Esophagus squamous epithelium (tissue), 5 donors: ENCODE data around the gene TUBA8. TPM values are rescaled to one million over a fixed set of nuclear protein-coding genes. Genes with fewer than 3 reads are reported as not detected.
"Not testable (repeated sequence)": the region's sequence is repeated elsewhere in the genome, so short reads cannot be mapped to it uniquely, and the experiment has no call there.

Experiments
- DNase-seq: peaks from one replicate; lab custom pipeline; 2025; lab: John Stamatoyannopoulos, UW
- H3K27ac ChIP-seq, 4 donors: fragments of 200-600 bp; sonication (generic); one replicate each; pipeline ENCODE4 v1.5.1; 2016 to 2019; ENCODE audit warnings: mild to moderate bottlenecking in 1 of 4
- H3K27me3 ChIP-seq, 4 donors: fragments of 200-600 bp; sonication (generic); 1 replicate in 3 of 4; 2 replicates in 1 of 4; pipeline versions ENCODE4 v1.5.1 to v1.6.0; 2017 to 2021; ENCODE audit warnings: antibody characterized with exemption in 1 of 4
- H3K36me3 ChIP-seq, 3 donors: fragments of 200-600 bp; sonication (generic); one replicate each; pipeline ENCODE4 v1.5.1; 2016 to 2019
- H3K4me1 ChIP-seq, 3 donors: fragments of 200-600 bp; sonication (generic); one replicate each; pipeline ENCODE4 v1.5.1; 2017 to 2019
- H3K4me3 ChIP-seq, 4 donors: fragments of 200-600 bp; sonication (generic); 1 replicate in 3 of 4; 2 replicates in 1 of 4; pipeline ENCODE4 v1.5.1; 2016 to 2019; ENCODE audit warnings: mild to moderate bottlenecking in 2 of 4, moderate library complexity in 1 of 4
- H3K9me3 ChIP-seq, 3 donors: fragments of 200-600 bp; sonication (generic); one replicate each; pipeline ENCODE4 v1.5.1; 2016 to 2019
- POLR2A ChIP-seq, 4 donors: fragments of 450-650 bp; IDR thresholded peaks; one replicate each; pipeline ENCODE4 v1.6.1; 2017; ENCODE audit warnings: antibody characterized with exemption in 4 of 4, mild to moderate bottlenecking in 4 of 4, moderate library complexity in 3 of 4
- WGBS, 2 donors: methylation state at CpG; one replicate each; pipeline ENCODE4 v1.1.5; 2018; 5-methylcytosine and 5-hydroxymethylcytosine counted together
- intact Hi-C: fragments of 100-400 bp; cut with DNase I; formaldehyde crosslinking; loops from one replicate; pipeline ENCODE4 v1.15.0; 2022
- total RNA-seq, 4 donors: library from RNA; depleted of rRNA; stranded (reverse); fragments of >200 nt; gene quantifications; one replicate each; pipeline ENCODE4 v1.1.0, GENCODE V29; 2016
- TF ChIP-seq, protein P1 (sequence below), 6 experiments: fragments of 450-650 bp in 4 of 6; fragments of 200-600 bp in 2 of 6; sonication (generic) in 2 of 6; IDR thresholded peaks; one replicate each; pipeline ENCODE4 v1.5.1; 2016 to 2019; ENCODE audit warnings: antibody characterized with exemption in 6 of 6, mild to moderate bottlenecking in 4 of 6, moderate library complexity in 4 of 6
- donor health status: DM: yes; HTN: yes; CAD: no.

Gene TUBA8
- total RNA-seq, result 1 to 10 TPM in 1 of 4 donors, under 1 TPM in 1, not detected in 2; 0.57 to 2.1 TPM

DNA sequence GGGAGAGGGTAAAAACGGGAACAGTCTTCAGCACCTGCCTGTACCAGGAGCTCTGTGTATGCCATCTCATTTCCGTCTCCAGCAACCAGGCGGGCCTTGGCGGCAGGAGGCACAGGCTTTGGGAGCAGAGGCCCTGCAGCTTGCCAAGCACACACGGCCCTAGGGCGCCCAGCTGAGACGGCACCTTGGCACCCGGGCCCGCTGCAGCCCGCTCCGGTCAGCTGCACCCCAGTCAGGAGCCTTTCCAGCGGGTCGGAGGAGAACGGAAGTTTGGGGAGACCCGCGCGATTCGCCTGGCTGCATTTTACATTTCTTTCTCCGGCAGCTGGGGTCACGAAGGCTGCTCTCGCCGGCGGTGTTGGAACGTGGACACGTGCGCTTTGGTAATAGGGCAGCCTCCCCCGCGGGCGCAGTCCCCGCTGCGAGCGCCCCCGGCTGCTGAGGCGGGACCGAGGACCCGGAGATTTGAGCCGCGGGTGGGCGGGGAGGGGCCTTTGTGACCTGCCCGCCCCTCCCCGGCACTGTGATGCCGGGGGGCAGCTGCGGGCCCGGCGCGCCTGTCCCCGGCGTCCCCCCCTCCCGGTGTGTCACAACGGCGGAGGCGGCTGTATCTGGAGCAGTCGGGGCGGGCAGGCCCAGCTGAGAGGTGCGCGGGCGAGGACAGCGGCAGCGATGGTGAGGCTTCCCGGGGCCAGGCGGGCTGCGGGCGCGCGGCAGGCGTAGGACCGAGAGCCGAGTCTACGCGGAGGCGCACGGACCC lies at the start of gene TUBA8:
TUBA8 (plus strand) TSS at position 616 of the 760 bp plus-strand sequence; CDS start at position 673, 57 bp downstream.
- intact Hi-C loops, result no loop called here
- TF ChIP-seq POLR2A (IDR thresholded peaks at IDR 0.05), result no peak
- TF ChIP-seq, protein P1, sequence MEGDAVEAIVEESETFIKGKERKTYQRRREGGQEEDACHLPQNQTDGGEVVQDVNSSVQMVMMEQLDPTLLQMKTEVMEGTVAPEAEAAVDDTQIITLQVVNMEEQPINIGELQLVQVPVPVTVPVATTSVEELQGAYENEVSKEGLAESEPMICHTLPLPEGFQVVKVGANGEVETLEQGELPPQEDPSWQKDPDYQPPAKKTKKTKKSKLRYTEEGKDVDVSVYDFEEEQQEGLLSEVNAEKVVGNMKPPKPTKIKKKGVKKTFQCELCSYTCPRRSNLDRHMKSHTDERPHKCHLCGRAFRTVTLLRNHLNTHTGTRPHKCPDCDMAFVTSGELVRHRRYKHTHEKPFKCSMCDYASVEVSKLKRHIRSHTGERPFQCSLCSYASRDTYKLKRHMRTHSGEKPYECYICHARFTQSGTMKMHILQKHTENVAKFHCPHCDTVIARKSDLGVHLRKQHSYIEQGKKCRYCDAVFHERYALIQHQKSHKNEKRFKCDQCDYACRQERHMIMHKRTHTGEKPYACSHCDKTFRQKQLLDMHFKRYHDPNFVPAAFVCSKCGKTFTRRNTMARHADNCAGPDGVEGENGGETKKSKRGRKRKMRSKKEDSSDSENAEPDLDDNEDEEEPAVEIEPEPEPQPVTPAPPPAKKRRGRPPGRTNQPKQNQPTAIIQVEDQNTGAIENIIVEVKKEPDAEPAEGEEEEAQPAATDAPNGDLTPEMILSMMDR (IDR thresholded peaks at IDR 0.05), result no peak
- peaks cover 0 to 35% (median 0%) of the 10 kb centered on the region in 4 donors for H3K27me3 ChIP-seq
- no peak for DNase-seq
- H3K27ac ChIP-seq, result peak within 1 kb of the TSS in 1 of 4 donors; percentile 3
- WGBS, 2 donors, result 0% methylated on average over 3 to 9 of the region's 72 CpGs
- no peaks in the 10 kb centered on the region for H3K36me3 ChIP-seq
- no peaks in the 10 kb centered on the region for H3K9me3 ChIP-seq
- H3K4me1 ChIP-seq, result peaks cover 11 to 24% (median 17%) of the 10 kb centered on the region in 3 donors
- H3K4me3 ChIP-seq, result peak within 1 kb of the TSS; percentile 32 to 66 (median 47)

DNA sequence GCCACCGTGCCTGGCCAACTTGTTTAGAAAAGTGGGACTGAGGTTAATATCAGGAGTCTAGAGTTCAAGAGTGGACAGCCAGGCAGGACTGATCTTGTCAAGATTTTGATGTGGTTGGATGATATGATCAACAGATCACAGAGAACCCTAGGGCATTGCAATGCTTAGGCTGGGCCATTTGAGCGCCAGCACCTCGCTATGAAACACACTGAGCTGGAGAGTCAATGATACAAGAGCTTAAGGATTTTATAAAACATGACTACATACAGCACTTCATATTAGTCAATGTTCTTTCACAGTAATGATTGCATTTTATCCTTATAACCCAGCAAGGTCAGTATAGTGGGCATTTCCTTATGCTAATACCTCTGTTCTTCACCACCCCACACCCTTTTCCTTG lies 48.2 kb upstream of the TUBA8 start:
- 73 to 97% methylated on average over 2 to 3 of the region's 3 CpGs for WGBS, 2 donors
- H3K9me3 ChIP-seq, result no peaks in the 10 kb centered on the region
- no peak for DNase-seq
- H3K4me3 ChIP-seq, result no peak overlapping the region
- intact Hi-C loops, result no loop called here
- H3K27me3 ChIP-seq, result peaks cover 0 to 5% (median 0%) of the 10 kb centered on the region in 4 donors
- H3K4me1 ChIP-seq, result peaks cover 2 to 29% (median 4%) of the 10 kb centered on the region in 3 donors
- no peaks in the 10 kb centered on the region for H3K36me3 ChIP-seq
- peak overlapping the region in 2 of 4 donors; percentile 25 to 49 for H3K27ac ChIP-seq
- TF ChIP-seq, protein P1 (IDR thresholded peaks at IDR 0.05), result no peak
- TF ChIP-seq POLR2A (IDR thresholded peaks at IDR 0.05), result no peak

DNA sequence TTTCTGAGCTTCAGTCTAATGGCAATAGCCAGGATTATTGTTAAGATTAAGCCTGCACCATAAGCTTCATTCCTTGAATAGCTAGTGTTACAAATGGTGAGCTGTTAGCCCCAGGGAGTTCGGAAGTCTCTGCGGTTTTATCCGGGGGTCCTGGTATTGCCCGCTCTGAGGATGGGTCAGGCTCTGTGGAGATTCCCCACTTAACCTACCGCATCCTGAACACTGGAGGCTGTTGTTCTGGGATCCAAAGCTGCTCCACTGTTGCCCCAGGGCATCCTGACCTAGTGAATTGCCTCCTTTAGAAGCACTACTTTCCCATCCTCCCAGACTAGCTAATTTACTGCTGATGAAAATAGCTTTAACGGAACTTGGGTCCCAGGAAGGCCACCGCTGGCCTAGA lies 47.3 kb upstream of the TUBA8 start:
- peaks cover 0 to 29% (median 3%) of the 10 kb centered on the region in 3 donors for H3K4me1 ChIP-seq
- H3K27me3 ChIP-seq, result peaks cover 0 to 5% (median 0%) of the 10 kb centered on the region in 4 donors
- H3K27ac ChIP-seq, result peak overlapping the region in 2 of 4 donors; percentile 25 to 49
- WGBS, 2 donors, result 78 to 89% methylated on average over 5 to 7 of the region's 7 CpGs
- H3K9me3 ChIP-seq, result no peaks in the 10 kb centered on the region
- DNase-seq, result no peak
- intact Hi-C loops, result no loop called here
- TF ChIP-seq, protein P1 (IDR thresholded peaks at IDR 0.05), result no peak
- no peak for TF ChIP-seq POLR2A (IDR thresholded peaks at IDR 0.05)
- no peaks in the 10 kb centered on the region for H3K36me3 ChIP-seq
- no peak overlapping the region for H3K4me3 ChIP-seq

DNA sequence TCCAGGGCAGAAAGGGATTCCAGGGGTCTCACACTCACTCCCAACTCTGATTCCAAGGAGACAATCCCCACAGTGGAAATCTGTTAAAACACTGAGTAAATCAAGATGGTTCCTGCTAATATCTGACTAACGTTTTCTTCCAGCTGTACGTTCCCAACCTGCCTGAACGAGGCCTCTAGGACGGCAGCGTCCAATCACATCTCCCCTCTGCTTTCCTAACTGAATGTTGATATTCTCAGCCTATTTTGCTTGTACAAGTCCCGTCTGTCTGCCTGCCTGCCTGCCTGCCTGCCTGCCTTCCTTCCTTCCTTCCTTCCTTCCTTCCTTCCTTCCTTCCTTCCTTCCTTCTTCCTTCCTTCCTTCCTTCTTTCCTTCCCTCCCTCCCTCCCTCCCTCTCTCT lies 46.9 kb upstream of the TUBA8 start:
- DNase-seq, H3K4me3 ChIP-seq, intact Hi-C loops, H3K36me3 ChIP-seq, H3K27me3 ChIP-seq, H3K9me3 ChIP-seq: not testable (repeated sequence)
- WGBS, 2 donors, result 61 to 63% methylated on average over 6 of the region's 6 CpGs
- Histone ChIP-seq H3K27ac (peak overlapping the region in 1 of 4 donors; percentile 49), H3K4me1 (peaks cover 0 to 33% (median 3%) of the 10 kb centered on the region in 3 donors)

DNA sequence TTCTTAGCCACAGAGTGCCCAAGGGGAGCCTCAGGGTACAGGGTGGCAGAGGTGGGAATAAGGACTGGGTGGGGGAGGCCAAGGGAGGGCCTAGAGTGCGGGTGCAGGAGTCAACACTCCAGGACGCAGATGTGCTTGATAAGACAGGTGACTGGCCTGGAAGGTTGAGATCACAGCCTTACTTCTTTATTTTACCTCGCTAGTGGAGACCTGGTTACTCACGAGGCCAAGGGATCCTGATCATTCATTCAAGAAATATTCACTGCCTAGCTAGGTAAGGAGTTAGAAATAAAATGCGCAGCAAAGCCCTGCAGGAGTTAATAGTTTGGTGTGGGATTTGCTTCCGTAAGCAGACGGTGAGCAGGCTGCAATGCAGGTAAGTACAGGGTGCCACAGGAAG lies 46.0 kb upstream of the TUBA8 start:
- intact Hi-C loops, result no loop called here
- no peak for DNase-seq
- no peak overlapping the region for H3K27ac ChIP-seq

More for the DNA sequence above, 46.0 kb upstream of the TUBA8 start:
- 84 to 87% methylated on average over 7 of the region's 7 CpGs for WGBS, 2 donors
- no peaks in the 10 kb centered on the region for H3K9me3 ChIP-seq
- H3K36me3 ChIP-seq, result no peaks in the 10 kb centered on the region
- H3K4me1 ChIP-seq, result peaks cover 0 to 35% (median 3%) of the 10 kb centered on the region in 3 donors
- TF ChIP-seq, protein P1 (IDR thresholded peaks at IDR 0.05), result no peak
- no peak for TF ChIP-seq POLR2A (IDR thresholded peaks at IDR 0.05)
- H3K27me3 ChIP-seq, result peaks cover 0 to 5% (median 0%) of the 10 kb centered on the region in 4 donors
- H3K4me3 ChIP-seq, result no peak overlapping the region
